Lower leg skin (tissue), 3 donors: ENCODE data around the gene FAM32A.

Source experiments
- POLR2A ChIP-seq, 2 donors: fragments of 450-650 bp; IDR thresholded peaks; one replicate each; pipeline ENCODE4 v1.6.1; 2016 to 2017; ENCODE audit warnings: antibody characterized with exemption in 2 of 2, mild to moderate bottlenecking in 1 of 2, moderate library complexity in 1 of 2
- TF ChIP-seq, protein P1 (sequence below), 3 donors: fragments of 450-650 bp; IDR thresholded peaks; one replicate each; pipeline ENCODE4 v1.5.1; 2016; ENCODE audit warnings: antibody characterized with exemption in 3 of 3, mild to moderate bottlenecking in 3 of 3, moderate library complexity in 2 of 3

- TF ChIP-seq, protein P1, sequence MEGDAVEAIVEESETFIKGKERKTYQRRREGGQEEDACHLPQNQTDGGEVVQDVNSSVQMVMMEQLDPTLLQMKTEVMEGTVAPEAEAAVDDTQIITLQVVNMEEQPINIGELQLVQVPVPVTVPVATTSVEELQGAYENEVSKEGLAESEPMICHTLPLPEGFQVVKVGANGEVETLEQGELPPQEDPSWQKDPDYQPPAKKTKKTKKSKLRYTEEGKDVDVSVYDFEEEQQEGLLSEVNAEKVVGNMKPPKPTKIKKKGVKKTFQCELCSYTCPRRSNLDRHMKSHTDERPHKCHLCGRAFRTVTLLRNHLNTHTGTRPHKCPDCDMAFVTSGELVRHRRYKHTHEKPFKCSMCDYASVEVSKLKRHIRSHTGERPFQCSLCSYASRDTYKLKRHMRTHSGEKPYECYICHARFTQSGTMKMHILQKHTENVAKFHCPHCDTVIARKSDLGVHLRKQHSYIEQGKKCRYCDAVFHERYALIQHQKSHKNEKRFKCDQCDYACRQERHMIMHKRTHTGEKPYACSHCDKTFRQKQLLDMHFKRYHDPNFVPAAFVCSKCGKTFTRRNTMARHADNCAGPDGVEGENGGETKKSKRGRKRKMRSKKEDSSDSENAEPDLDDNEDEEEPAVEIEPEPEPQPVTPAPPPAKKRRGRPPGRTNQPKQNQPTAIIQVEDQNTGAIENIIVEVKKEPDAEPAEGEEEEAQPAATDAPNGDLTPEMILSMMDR (IDR thresholded peaks at IDR 0.05), result no peak
- TF ChIP-seq POLR2A (IDR thresholded peaks at IDR 0.05), result no peak
Measured at GRCh38 chr19:16185768-16186123, 536 bp downstream of the FAM32A start.
